Measurements from ENCODE around the gene CHPF2. TPM values are rescaled to one million over a fixed set of nuclear protein-coding genes. Genes with fewer than 3 reads are reported as not detected.

The CHPF2 gene
- polyA plus RNA-seq, 3 donors: 34.4 to 38.0 (median 36.0) TPM

DNA sequence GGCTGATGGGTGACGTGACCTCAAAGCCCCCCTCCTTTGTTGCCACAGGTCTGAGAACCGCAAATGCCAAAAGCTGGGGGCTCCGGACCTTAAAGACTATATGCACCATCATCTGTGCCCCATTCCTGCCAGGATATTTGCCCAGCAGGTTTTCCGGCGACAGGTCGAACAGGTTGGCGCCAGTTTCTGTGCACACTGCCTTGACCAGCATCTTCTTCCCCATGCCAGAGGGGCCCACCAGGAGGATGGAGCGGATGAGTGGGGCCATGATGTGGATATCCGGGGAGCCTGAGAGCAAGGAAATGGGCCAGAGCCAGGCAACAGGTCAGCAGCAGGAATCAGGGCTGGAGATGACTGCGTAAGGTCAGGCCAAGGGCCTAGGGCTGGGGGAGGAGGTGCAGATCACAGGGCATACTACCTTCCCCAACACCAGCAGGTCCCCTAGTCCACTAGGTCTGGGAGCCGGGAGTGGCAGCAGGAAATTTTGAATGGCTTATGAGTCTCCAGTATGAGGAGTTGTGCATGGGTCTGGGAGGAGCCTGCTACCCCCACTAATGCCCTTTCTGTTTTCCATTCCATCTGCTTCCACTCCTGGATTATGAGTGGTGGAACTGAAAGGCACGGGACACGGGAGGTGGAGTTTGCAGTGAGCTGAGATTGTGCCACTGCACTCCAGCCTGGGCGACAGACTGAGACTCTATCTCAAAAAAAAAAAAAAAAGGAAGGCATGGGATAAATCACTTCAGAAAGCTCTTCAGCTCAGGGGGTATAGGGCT is 38.9 kb upstream of the CHPF2 start:
- peaks cover 3 to 23% (median 11%) of the 10 kb centered on the region in 3 donors for H3K27me3 Mint-ChIP-seq (ENCODE audit: low read depth in 3 of 3)
- no peak overlapping the region for H3K4me3 Mint-ChIP-seq
- intact Hi-C loops (cut with micrococcal nuclease): no loop called here
- Histone ChIP-seq H3K4me1 (ENCODE audit: control insufficient read depth in 1 of 2, insufficient read depth in 2 of 2, low read length in 2 of 2) (no peaks in the 10 kb centered on the region), H2AFZ (ENCODE audit: insufficient read depth, low read depth, low read length, poor library complexity, severe bottlenecking) (no peak overlapping the region), H3K9ac (ENCODE audit: insufficient read depth, low read length, poor library complexity, severe bottlenecking) (no peak overlapping the region), H3K9me3 (replicated peaks in 1 of 2; ENCODE audit: control insufficient read depth in 1 of 2, insufficient read depth in 1 of 2, low read length in 2 of 2) (no peaks in the 10 kb centered on the region), H3K79me2 (ENCODE audit: insufficient read depth, low read length) (no peaks in the 10 kb centered on the region), H4K20me1 (ENCODE audit: insufficient read depth, low read length) (no peaks in the 10 kb centered on the region), H3K4me3 (replicated peaks in 1 of 3; ENCODE audit: low read depth in 2 of 3, low read length in 3 of 3) (no peak overlapping the region), H3K4me2 (replicated peaks; ENCODE audit: extremely low read depth, low read length, poor library complexity, severe bottlenecking) (no peak overlapping the region), H3K27me3 (ENCODE audit: control insufficient read depth in 2 of 2, insufficient read depth in 2 of 2, low read length in 2 of 2) (no peaks in the 10 kb centered on the region), H3K36me3 (replicated peaks in 1 of 2; ENCODE audit: control insufficient read depth in 1 of 2, insufficient read depth in 2 of 2, low read length in 2 of 2) (no peaks in the 10 kb centered on the region), H3K27ac (ENCODE audit: low read depth in 1 of 2, low read length in 2 of 2) (no peak overlapping the region)
- no peak for TF ChIP-seq CTCF (IDR thresholded peaks at IDR 0.05)
- H3K4me1 Mint-ChIP-seq: no peaks in the 10 kb centered on the region
- DNase-seq: no peak
- 96% methylated on average over 5 of the region's 14 CpGs for WGBS (ENCODE audit: insufficient coverage)
- no peaks in the 10 kb centered on the region for H3K36me3 Mint-ChIP-seq
- H3K27ac Mint-ChIP-seq: no peak overlapping the region
- peaks cover 0 to 1% (median 0%) of the 10 kb centered on the region in 7 donors for H3K9me3 Mint-ChIP-seq

- Mint-ChIP-seq H3K9me3 (peaks cover 0 to 1% (median 0%) of the 10 kb centered on the region in 7 donors), H3K4me3 (no peak overlapping the region), H3K4me1 (no peaks in the 10 kb centered on the region), H3K27ac (no peak overlapping the region), H3K36me3 (no peaks in the 10 kb centered on the region), H3K27me3 (ENCODE audit: low read depth in 3 of 3) (peaks cover 3 to 23% (median 8%) of the 10 kb centered on the region in 3 donors)
- intact Hi-C loops (cut with micrococcal nuclease): no loop called here
- Histone ChIP-seq H2AFZ (ENCODE audit: insufficient read depth, low read depth, low read length, poor library complexity, severe bottlenecking) (no peak overlapping the region), H3K4me2 (replicated peaks; ENCODE audit: extremely low read depth, low read length, poor library complexity, severe bottlenecking) (no peak overlapping the region), H3K9ac (ENCODE audit: insufficient read depth, low read length, poor library complexity, severe bottlenecking) (no peak overlapping the region), H3K36me3 (replicated peaks in 1 of 2; ENCODE audit: control insufficient read depth in 1 of 2, insufficient read depth in 2 of 2, low read length in 2 of 2) (no peaks in the 10 kb centered on the region), H3K27me3 (ENCODE audit: control insufficient read depth in 2 of 2, insufficient read depth in 2 of 2, low read length in 2 of 2) (no peaks in the 10 kb centered on the region), H3K4me1 (ENCODE audit: control insufficient read depth in 1 of 2, insufficient read depth in 2 of 2, low read length in 2 of 2) (no peaks in the 10 kb centered on the region), H3K4me3 (replicated peaks in 1 of 3; ENCODE audit: low read depth in 2 of 3, low read length in 3 of 3) (no peak overlapping the region), H4K20me1 (ENCODE audit: insufficient read depth, low read length) (no peaks in the 10 kb centered on the region), H3K27ac (ENCODE audit: low read depth in 1 of 2, low read length in 2 of 2) (no peak overlapping the region), H3K79me2 (ENCODE audit: insufficient read depth, low read length) (no peaks in the 10 kb centered on the region), H3K9me3 (replicated peaks in 1 of 2; ENCODE audit: control insufficient read depth in 1 of 2, insufficient read depth in 1 of 2, low read length in 2 of 2) (no peaks in the 10 kb centered on the region)
- TF ChIP-seq CTCF (IDR thresholded peaks at IDR 0.05): no peak
- 27% methylated on average over 2 of the region's 7 CpGs for WGBS (ENCODE audit: insufficient coverage)
- no peak for DNase-seq
Observed at GRCh38 chr7:151194188-151194587, 38.1 kb upstream of the CHPF2 start.

Measured in CD14-positive monocyte (primary cell).